HepG2 (cell line): ENCODE results near the gene MTO1. TPM values are rescaled to one million over a fixed set of nuclear protein-coding genes. Genes with fewer than 3 reads are reported as not detected.

Source experiments
- ATAC-seq: fragments of 200-7000 bp; cut with Tn5 transposase; 3 replicates; pipeline ENCODE4 v1.9.1; 2020; ENCODE audit warnings: mild to moderate bottlenecking, moderate library complexity
- BruUV-seq: library from RNA; stranded (reverse); fragments of 400-500 nt; replicated peaks from 2 replicates; lab custom pipeline; 2021; lab: Mats Ljungman, UMichigan
- CTCF ChIA-PET: fragments of 300-600 bp; formaldehyde crosslinking; extraction: SDS; loops from one replicate; lab custom pipeline; 2021; ENCODE audit warnings: low total read pairs, inconsistent platforms, low intra/inter-chr PET ratio; lab: Yijun Ruan, JAX
- POLR2A ChIA-PET: fragments of 350-600 bp; sonication (Branson Sonifier 250); formaldehyde crosslinking; loops from one replicate; lab custom pipeline; 2020; ENCODE audit warnings: antibody characterized with exemption, inconsistent platforms; lab: Yijun Ruan, JAX
- DNase-seq: peaks from one replicate; pipeline ENCODE4 v3.0.0-alpha.2; 2015; ENCODE audit warnings: low spot score
- FAIRE-seq: peaks from 3 replicates; lab custom pipeline; 2011; peaks lifted over from hg19 to GRCh38; lab: Jason Lieb, UNC
- H2AFZ ChIP-seq: one replicate; pipeline ENCODE4 v1.6.1; 2011; ENCODE audit warnings: low read length, inconsistent platforms
- H3K27ac ChIP-seq: fragments of 300-600 bp; 3 replicates; pipeline ENCODE4 v1.8.0; 2011; ENCODE audit warnings: mixed run types, mild to moderate bottlenecking, mixed read lengths, low read length, inconsistent platforms; ENCODE audit not compliant: insufficient read depth; ENCODE audit errors: extremely low read length
- H3K27me3 ChIP-seq, 2 experiments: fragments of 200-600 bp in 1 of 2; 2 replicates in 1 of 2; 3 replicates in 1 of 2; pipeline versions ENCODE4 v1.6.0 to v1.8.0; 2011; ENCODE audit warnings: low read length in 2 of 2, mild to moderate bottlenecking in 2 of 2, moderate library complexity in 2 of 2, inconsistent platforms in 1 of 2; ENCODE audit not compliant: insufficient read depth in 2 of 2, control insufficient read depth in 1 of 2
- H3K36me3 ChIP-seq, 2 experiments: fragments of 200-600 bp in 1 of 2; replicated peaks in 1 of 2; 2 replicates in 1 of 2; 3 replicates in 1 of 2; pipeline versions ENCODE4 v1.5.1 to v1.8.0; 2011; ENCODE audit warnings: low read length in 2 of 2, inconsistent platforms in 1 of 2; ENCODE audit not compliant: insufficient read depth in 2 of 2, control insufficient read depth in 1 of 2
- H3K4me1 ChIP-seq: 2 replicates; pipeline ENCODE4 v1.5.1; 2012; ENCODE audit warnings: low read length, inconsistent platforms; ENCODE audit not compliant: insufficient read depth
- H3K4me2 ChIP-seq: 2 replicates; pipeline ENCODE4 v1.6.0; 2011; ENCODE audit warnings: low read depth, low read length, inconsistent platforms
- H3K4me3 ChIP-seq, 3 experiments: fragments of 200-600 bp in 1 of 3; sonication (generic), shearing (Covaris generic) in 1 of 3; replicated peaks in 1 of 3; 2 replicates each; pipeline ENCODE4 v1.5.1; 2011 to 2016; ENCODE audit warnings: low read length in 3 of 3, inconsistent platforms in 2 of 3, low read depth in 2 of 3, mild to moderate bottlenecking in 2 of 3, control low read depth in 1 of 3, mixed read lengths in 1 of 3; ENCODE audit not compliant: insufficient read depth in 1 of 3
- H3K79me2 ChIP-seq: one replicate; pipeline ENCODE4 v1.6.1; 2011; ENCODE audit warnings: low read length, inconsistent platforms; ENCODE audit not compliant: insufficient read depth
- H3K9ac ChIP-seq: 2 replicates; pipeline ENCODE4 v1.6.0; 2011; ENCODE audit warnings: mild to moderate bottlenecking, low read depth, low read length, inconsistent platforms; ENCODE audit not compliant: insufficient read depth
- H3K9me3 ChIP-seq: 2 replicates; pipeline ENCODE4 v1.5.1; 2012; ENCODE audit warnings: mild to moderate bottlenecking, low read length
- H4K20me1 ChIP-seq: 2 replicates; pipeline ENCODE4 v1.6.0; 2011; ENCODE audit warnings: inconsistent platforms, mild to moderate bottlenecking, low read length, moderate library complexity; ENCODE audit not compliant: insufficient read depth
- ELF1 ChIP-seq: sonication (generic); formaldehyde crosslinking; IDR thresholded peaks from 2 replicates; pipeline ENCODE4 v1.4.0; 2020; ENCODE audit warnings: missing genetic modification reagents
- FOSL1 ChIP-seq: sonication (generic); formaldehyde crosslinking; IDR thresholded peaks from 2 replicates; pipeline ENCODE4 v1.9.0; 2021; ENCODE audit warnings: missing genetic modification reagents, borderline replicate concordance
- GFI1 ChIP-seq: sonication (generic); formaldehyde crosslinking; IDR thresholded peaks from 2 replicates; pipeline ENCODE4 v1.5.0; 2020; ENCODE audit warnings: missing genetic modification reagents, mild to moderate bottlenecking, borderline replicate concordance
- HNF4A ChIP-seq: sonication (generic); formaldehyde crosslinking; IDR thresholded peaks from 2 replicates; pipeline ENCODE4 v1.4.0; 2020; ENCODE audit warnings: missing genetic modification reagents
- IKZF4 ChIP-seq: sonication (generic); formaldehyde crosslinking; IDR thresholded peaks from 2 replicates; pipeline ENCODE4 v1.5.1; 2020; ENCODE audit warnings: borderline replicate concordance, mild to moderate bottlenecking, low read depth, missing genetic modification reagents; ENCODE audit errors: not compliant biosample characterization
- MLLT10 ChIP-seq: sonication (generic); formaldehyde crosslinking; IDR thresholded peaks from 2 replicates; pipeline ENCODE4 v1.4.0; 2020; ENCODE audit warnings: missing genetic modification reagents
- PHF20 ChIP-seq: sonication (generic); formaldehyde crosslinking; IDR thresholded peaks from 2 replicates; pipeline ENCODE4 v1.5.0; 2020; ENCODE audit warnings: mild to moderate bottlenecking, missing genetic modification reagents
- PRPF4 ChIP-seq: fragments of 200-400 bp; formaldehyde crosslinking; IDR thresholded peaks from 2 replicates; pipeline ENCODE4 v1.6.1; 2016; ENCODE audit warnings: low read length, low read depth; ENCODE audit not compliant: poor library complexity, severe bottlenecking
- SP1 ChIP-seq, 2 experiments: fragments of 450-650 bp in 1 of 2; sonication (generic) in 1 of 2; formaldehyde crosslinking in 1 of 2; IDR thresholded peaks; 2 replicates each; pipeline versions ENCODE4 v1.4.0 to v1.6.1; 2016 to 2020; ENCODE audit warnings: missing genetic modification reagents in 1 of 2
- TAF1 ChIP-seq: sonication (generic); formaldehyde crosslinking; IDR thresholded peaks from 2 replicates; pipeline ENCODE4 v1.4.0; 2020; ENCODE audit warnings: missing genetic modification reagents
- TBX2 ChIP-seq: sonication (generic); formaldehyde crosslinking; IDR thresholded peaks from 2 replicates; pipeline ENCODE4 v1.5.0; 2020; ENCODE audit warnings: missing genetic modification reagents, mild to moderate bottlenecking, borderline replicate concordance
- TRIM24 ChIP-seq: sonication (generic); formaldehyde crosslinking; IDR thresholded peaks from 2 replicates; pipeline ENCODE4 v1.8.0; 2022; ENCODE audit warnings: mild to moderate bottlenecking, missing genetic modification reagents
- ZNF30 ChIP-seq: sonication (generic); formaldehyde crosslinking; IDR thresholded peaks from 2 replicates; pipeline ENCODE4 v1.5.0; 2020; ENCODE audit warnings: mild to moderate bottlenecking, missing genetic modification reagents
- ZNF468 ChIP-seq: sonication (generic); formaldehyde crosslinking; IDR thresholded peaks from 2 replicates; pipeline ENCODE4 v1.8.0; 2022; ENCODE audit warnings: mild to moderate bottlenecking, moderate library complexity, missing genetic modification reagents
- ZNF577 ChIP-seq: sonication (generic); formaldehyde crosslinking; IDR thresholded peaks from 2 replicates; pipeline ENCODE4 v1.4.0; 2020; ENCODE audit warnings: mild to moderate bottlenecking, low read depth, missing genetic modification reagents, borderline replicate concordance
- ZNF670 ChIP-seq: sonication (generic); formaldehyde crosslinking; IDR thresholded peaks from 2 replicates; pipeline ENCODE4 v1.8.0; 2022; ENCODE audit warnings: mild to moderate bottlenecking, missing genetic modification reagents, borderline replicate concordance
- ZNF75D ChIP-seq: sonication (generic); formaldehyde crosslinking; IDR thresholded peaks from 2 replicates; pipeline ENCODE4 v1.8.1; 2023; ENCODE audit warnings: missing genetic modification reagents, mild to moderate bottlenecking, borderline replicate concordance
- WGBS: methylation state at CpG from one replicate; pipeline ENCODE4 v1.1.6; 2017; ENCODE audit warnings: low lambda C conversion rate; 5-methylcytosine and 5-hydroxymethylcytosine counted together
- in situ Hi-C: cut with HindIII; loops from 2 replicates; pipeline ENCODE4 v1.10.0; 2017; ENCODE audit warnings: low pct_unique_long_range_greater_than_20kb; ENCODE audit not compliant: extremely low pct_ligation_motif_present
- intact Hi-C: fragments of 100-400 bp; cut with micrococcal nuclease; formaldehyde crosslinking; loops from one replicate; pipeline ENCODE4 v1.10.0; 2022; ENCODE audit not compliant: unreplicated experiment
- polyA plus RNA-seq, 8 experiments: library from polyadenylated mRNA; depleted of rRNA in 3 of 8; stranded (reverse) in 7 of 8; unstranded in 1 of 8; fragments of >200 nt; fragmentation: Illumina TruSeq in 4 of 8; extraction: Trizol in 4 of 8; gene quantifications; 2 replicates each; pipeline versions ENCODE4 v1.2.1 to v1.2.3, GENCODE V29; 2011 to 2016; ENCODE audit warnings: low read depth in 4 of 8, missing spikeins in 1 of 8, mixed read lengths in 1 of 8; ENCODE audit not compliant: insufficient read depth in 1 of 8
- total RNA-seq, 5 experiments: library from RNA; depleted of rRNA; stranded (reverse); fragments of >200 nt; fragmentation: Illumina TruSeq; extraction: Trizol; gene quantifications; 2 replicates each; pipeline ENCODE4 v1.2.3, GENCODE V29; 2016; ENCODE audit warnings: low read depth in 1 of 5
- TF ChIP-seq, protein P1 (sequence below): sonication (generic); formaldehyde crosslinking; IDR thresholded peaks from 2 replicates; pipeline ENCODE4 v1.8.0; 2022; ENCODE audit warnings: mild to moderate bottlenecking, missing genetic modification reagents, moderate library complexity
- TF ChIP-seq, protein P2 (sequence below): IDR thresholded peaks from 2 replicates; pipeline ENCODE4 v1.6.1; 2016; ENCODE audit warnings: low read depth, borderline replicate concordance
- TF ChIP-seq, protein P3 (sequence below): sonication (generic); formaldehyde crosslinking; IDR thresholded peaks from 2 replicates; pipeline ENCODE4 v1.8.1; 2023; ENCODE audit warnings: mild to moderate bottlenecking, moderate library complexity, missing genetic modification reagents
- TF ChIP-seq, protein P4 (sequence below): sonication (generic); formaldehyde crosslinking; IDR thresholded peaks from 2 replicates; pipeline ENCODE4 v1.4.0; 2020; ENCODE audit warnings: mild to moderate bottlenecking, missing genetic modification reagents

MTO1 gene
- total and polyA plus RNA-seq, 2 of the 13 experiments (the other 11 are each of a cell fraction or from before 2014, with no cell fraction given): 21.1 to 45.3 TPM

DNA sequence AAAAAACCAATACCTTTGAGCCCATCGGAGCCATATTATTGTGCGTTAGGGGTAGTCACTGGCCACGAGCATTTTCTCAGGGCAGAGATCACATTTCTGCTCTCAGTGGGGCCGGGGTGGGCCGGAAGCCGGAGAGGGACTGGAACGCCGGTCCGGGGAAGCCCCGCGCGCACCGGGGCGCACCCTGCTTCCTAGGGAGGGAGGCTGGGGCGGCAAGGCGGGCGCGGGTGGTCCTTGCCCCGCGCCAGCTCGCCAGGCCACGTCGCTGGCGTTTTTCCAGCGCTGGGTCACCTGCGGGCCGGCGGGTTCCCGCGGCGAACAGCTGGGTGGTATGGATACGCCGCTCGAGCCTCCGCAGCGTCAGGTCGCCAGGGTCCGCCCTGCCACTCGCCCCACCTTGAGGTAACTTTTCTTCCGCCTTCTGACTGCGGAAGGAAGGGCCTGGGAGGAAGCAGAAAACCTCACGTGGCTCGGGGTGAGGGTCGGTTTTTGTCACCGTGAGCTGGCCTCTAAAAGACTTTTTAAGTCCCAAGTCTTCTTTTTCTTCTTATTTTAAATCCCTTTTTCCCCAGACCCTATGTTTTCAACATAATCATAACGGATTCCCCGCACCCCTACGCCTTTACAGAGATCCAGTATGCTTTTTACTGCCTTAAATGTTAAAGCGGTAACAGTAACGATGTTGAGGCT, 62.0 kb downstream of the MTO1 start:
- Histone ChIP-seq H3K36me3 (peaks cover 3 to 18% of the 10 kb centered on the region in 2 experiments; a peak in 4 of 5 replicates), H3K4me2 (peak overlapping the region; percentile 91), H3K4me1 (peaks cover 22% of the 10 kb centered on the region), H3K9me3 (no peaks in the 10 kb centered on the region), H4K20me1 (peaks cover 18% of the 10 kb centered on the region), H3K4me3 (peak overlapping the region; percentile 76 to 86 (median 76)), H3K79me2 (peaks cover 24% of the 10 kb centered on the region), H2AFZ (no peak overlapping the region), H3K9ac (peak overlapping the region; percentile 93), H3K27ac (peak overlapping the region; percentile 97), H3K27me3 (no peaks in the 10 kb centered on the region; a peak in 1 of 5 replicates)
- ChIA-PET POLR2A (interaction anchor here (0.7 to 6.5 kb wide), 18 partner anchors 8 to 131 kb away, joined by 3 to 130 read pairs (median 6); partner anchors contain the start of genes MTO1 and SLC17A5), CTCF (no interaction called here)
- TSS peak; percentile 53 for BruUV-seq
- WGBS: 1% methylated on average over 22 of the region's 50 CpGs
- FAIRE-seq: no peak
- peak; percentile 66 for DNase-seq
- ATAC-seq: peak; percentile 49
- intact Hi-C loops (loop anchor here (5.0 kb wide), 1 partner anchor 44 kb away; no protein-coding TSS in a partner anchor), in situ Hi-C loops (loop anchor here (5.0 to 10.0 kb wide), 2 partner anchors 61 to 84 kb away; no protein-coding TSS in a partner anchor)
- TF ChIP-seq, protein P1, sequence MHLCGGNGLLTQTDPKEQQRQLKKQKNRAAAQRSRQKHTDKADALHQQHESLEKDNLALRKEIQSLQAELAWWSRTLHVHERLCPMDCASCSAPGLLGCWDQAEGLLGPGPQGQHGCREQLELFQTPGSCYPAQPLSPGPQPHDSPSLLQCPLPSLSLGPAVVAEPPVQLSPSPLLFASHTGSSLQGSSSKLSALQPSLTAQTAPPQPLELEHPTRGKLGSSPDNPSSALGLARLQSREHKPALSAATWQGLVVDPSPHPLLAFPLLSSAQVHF (CRISPR knock-in tag): 0 out of 2 replicates have a peak, but pooled peaks have one; percentile 52
- TF ChIP-seq ZNF30 (CRISPR knock-in tag) (0 out of 2 replicates have a peak, but pooled peaks have one; percentile 47), TAF1 (peak; percentile 88), GFI1 (peak; percentile 62; the same call in 1 of the 2 replicates), PHF20 (CRISPR knock-in tag) (peak; percentile 64), ELF1 (peak; percentile 80), MLLT10 (CRISPR knock-in tag) (no peak), TBX2 (peak; percentile 92), SP1 (IDR thresholded peaks at IDR 0.05) (no peak), SP1 (CRISPR knock-in tag; IDR thresholded peaks at IDR 0.05) (no peak), ZNF468 (no peak), ZNF670 (CRISPR knock-in tag) (no peak), IKZF4 (no peak), ZNF75D (no peak), FOSL1 (CRISPR knock-in tag) (no peak), HNF4A (peak; percentile 60; the same call in 1 of the 2 replicates), PRPF4 (no peak), TRIM24 (CRISPR knock-in tag) (no peak), ZNF577 (no peak)
- TF ChIP-seq, protein P2, sequence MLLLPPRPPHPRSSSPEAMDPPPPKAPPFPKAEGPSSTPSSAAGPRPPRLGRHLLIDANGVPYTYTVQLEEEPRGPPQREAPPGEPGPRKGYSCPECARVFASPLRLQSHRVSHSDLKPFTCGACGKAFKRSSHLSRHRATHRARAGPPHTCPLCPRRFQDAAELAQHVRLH (CRISPR knock-in tag): peak; percentile 92; the same call in 1 of the 2 replicates
- TF ChIP-seq, protein P3, sequence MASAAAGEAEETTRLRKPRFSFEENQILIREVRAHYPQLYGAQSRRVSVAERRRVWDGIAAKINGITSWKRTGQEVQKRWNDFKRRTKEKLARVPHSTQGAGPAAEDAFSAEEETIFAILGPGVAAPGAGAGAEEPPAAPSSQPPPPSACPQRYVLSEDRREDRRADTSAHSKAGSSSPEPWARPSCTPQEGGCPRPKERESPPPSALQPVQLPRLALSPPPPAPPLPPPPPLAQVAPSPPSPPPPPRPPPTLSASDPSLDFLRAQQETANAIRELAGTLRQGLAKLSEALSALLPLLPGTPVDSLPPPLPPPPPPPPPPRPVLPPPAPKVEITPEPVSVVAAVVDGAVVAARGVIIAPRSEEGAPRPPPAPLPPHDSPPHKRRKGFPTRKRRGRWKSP (CRISPR knock-in tag): 0 out of 2 replicates have a peak, but pooled peaks have one; percentile 30
- TF ChIP-seq, protein P4, sequence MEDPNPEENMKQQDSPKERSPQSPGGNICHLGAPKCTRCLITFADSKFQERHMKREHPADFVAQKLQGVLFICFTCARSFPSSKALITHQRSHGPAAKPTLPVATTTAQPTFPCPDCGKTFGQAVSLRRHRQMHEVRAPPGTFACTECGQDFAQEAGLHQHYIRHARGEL: 0 out of 2 replicates have a peak, but pooled peaks have one; percentile 23
